Smooth muscle cell of the brain vasculature (primary cell): ENCODE measurements around the gene ALG2.
"Not testable (repeated sequence)": the region's sequence is repeated elsewhere in the genome, so short reads cannot be mapped to it uniquely, and the experiment has no call there.

ENCODE experiments used
- DNase-seq: peaks from one replicate; pipeline ENCODE4 v3.0.0-alpha.2; 2012; ENCODE audit warnings: low read depth, low spot score

Gene ALG2

GRCh38 chr9:99237849-99238248 lies 16.1 kb upstream of the ALG2 start:
- DNase-seq = not testable (repeated sequence)

- DNase-seq = no peak
These were observed 15.6 kb upstream of the ALG2 start for GRCh38 chr9:99237356-99237755.

GRCh38 chr9:99235926-99236634 lies 14.3 kb upstream of the ALG2 start:
- no peak for DNase-seq

- DNase-seq = no peak
These were observed 13.3 kb upstream of the ALG2 start for GRCh38 chr9:99235069-99235468.

GRCh38 chr9:99234618-99235017 lies 12.9 kb upstream of the ALG2 start:
- DNase-seq = no peak

- no peak for DNase-seq
These were observed 10.0 kb upstream of the ALG2 start for GRCh38 chr9:99231711-99232110.

- DNase-seq = no peak
These were observed 8.5 kb upstream of the ALG2 start for GRCh38 chr9:99230206-99230605.

GRCh38 chr9:99226054-99226453 lies 4.3 kb upstream of the ALG2 start:
- no peak for DNase-seq

- no peak for DNase-seq
These were observed 2.7 kb upstream of the ALG2 start for GRCh38 chr9:99224445-99224844.

- no peak for DNase-seq
These were observed 901 bp upstream of the ALG2 start for GRCh38 chr9:99222416-99223270.

- no peak for DNase-seq
These were observed 499 bp downstream of the ALG2 start for GRCh38 chr9:99221266-99221620.

- DNase-seq = no peak
These were observed 1.7 kb downstream of the ALG2 start for GRCh38 chr9:99220011-99220410.

GRCh38 chr9:99216073-99216472 lies 5.7 kb downstream of the ALG2 start:
- DNase-seq = no peak

- no peak for DNase-seq
These were observed 8.5 kb downstream of the ALG2 start for GRCh38 chr9:99213197-99213596.

- no peak for DNase-seq
These were observed 10.0 kb downstream of the ALG2 start for GRCh38 chr9:99211746-99212145.

- no peak for DNase-seq
These were observed 11.2 kb downstream of the ALG2 start for GRCh38 chr9:99210572-99210971.

GRCh38 chr9:99201603-99202002 lies 20.1 kb downstream of the ALG2 start:
- no peak for DNase-seq

- no peak for DNase-seq
These were observed 21.7 kb downstream of the ALG2 start for GRCh38 chr9:99199938-99200539.

- DNase-seq = no peak
These were observed 23.8 kb downstream of the ALG2 start for GRCh38 chr9:99197987-99198386.

GRCh38 chr9:99197124-99197630 lies 24.6 kb downstream of the ALG2 start:
- no peak for DNase-seq

GRCh38 chr9:99196484-99196883 lies 25.3 kb downstream of the ALG2 start:
- DNase-seq = not testable (repeated sequence)

GRCh38 chr9:99193466-99193821 lies 28.3 kb downstream of the ALG2 start:
- no peak for DNase-seq
